Nucleus accumbens (tissue), 56 donors: ENCODE results near the gene ERP27.

Experiments
- DNase-seq, 56 donors: peaks; one replicate each; lab custom pipeline; 2025; lab: John Stamatoyannopoulos, UW

Gene ERP27

DNA sequence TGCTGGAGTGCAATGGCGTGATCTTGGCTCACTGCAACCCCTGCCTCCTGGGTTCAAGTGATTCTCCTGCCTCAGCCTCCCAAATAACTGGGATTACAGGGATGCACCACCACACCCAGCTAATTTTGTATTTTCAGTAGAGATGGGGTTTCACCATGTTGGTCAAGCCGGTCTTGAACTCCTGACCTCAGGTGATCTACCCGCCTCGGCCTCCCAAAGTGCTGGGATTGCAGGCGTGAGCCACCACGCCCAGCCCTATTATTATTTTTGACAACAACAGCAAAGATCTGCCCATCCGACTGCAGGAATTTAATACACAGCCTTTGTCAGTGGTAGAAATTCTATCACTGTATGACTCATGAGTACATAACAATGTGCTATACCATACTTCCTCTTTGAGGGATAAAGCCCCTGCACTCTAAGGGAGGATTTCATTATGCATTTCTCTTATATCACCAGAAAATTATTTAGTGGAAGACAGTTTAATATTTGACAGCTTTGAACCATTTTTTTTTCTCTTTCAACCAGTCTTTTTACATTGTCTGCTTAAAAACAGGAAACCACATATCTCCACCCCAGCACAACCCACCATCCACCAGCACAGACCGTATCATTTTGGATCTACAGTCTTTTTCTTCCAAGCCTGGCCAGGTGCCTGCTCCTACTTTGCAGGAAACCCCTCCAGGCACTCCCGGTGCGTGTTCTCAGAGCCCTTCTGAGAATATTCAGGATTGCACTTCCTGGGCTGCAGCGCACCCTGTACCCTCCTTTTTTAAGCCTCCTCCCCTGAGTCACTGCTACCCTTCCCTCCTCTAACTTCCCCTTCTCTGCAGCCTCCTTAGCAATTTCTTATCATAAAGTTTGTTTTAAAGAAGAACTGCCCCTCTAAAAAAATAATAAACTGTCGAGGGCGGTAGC is 22.5 kb upstream of the ERP27 start:
- DNase-seq: peak in 2 of 56 donors; percentile 7 to 9

DNA sequence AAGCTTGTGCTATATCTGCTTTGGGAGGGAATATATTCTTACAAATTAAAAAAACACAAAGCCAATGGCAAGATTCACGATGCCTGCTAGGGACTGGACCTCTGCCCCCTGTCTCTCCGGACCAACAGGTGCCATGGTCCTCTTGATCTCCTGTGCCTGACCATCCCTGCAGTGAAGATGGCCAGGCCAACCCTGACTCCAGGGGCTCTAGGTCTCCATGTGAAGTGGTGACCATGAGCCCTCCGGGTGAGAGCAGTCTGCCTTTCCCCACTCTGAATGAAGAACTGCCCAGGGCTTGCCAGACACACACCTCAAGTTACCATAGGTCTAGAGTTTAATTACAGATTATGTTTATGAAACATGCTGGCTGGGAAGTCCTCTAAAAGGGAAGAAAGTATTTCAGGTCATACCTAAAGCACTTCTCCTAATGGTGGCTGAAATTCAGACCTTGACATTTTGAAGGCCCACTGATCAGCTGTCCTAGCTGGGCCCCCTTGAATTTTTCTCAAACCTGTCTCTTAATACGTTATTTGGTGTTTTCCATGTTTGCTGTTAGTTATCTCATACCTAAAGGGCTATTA is 21.7 kb upstream of the ERP27 start:
- no peak for DNase-seq

DNA sequence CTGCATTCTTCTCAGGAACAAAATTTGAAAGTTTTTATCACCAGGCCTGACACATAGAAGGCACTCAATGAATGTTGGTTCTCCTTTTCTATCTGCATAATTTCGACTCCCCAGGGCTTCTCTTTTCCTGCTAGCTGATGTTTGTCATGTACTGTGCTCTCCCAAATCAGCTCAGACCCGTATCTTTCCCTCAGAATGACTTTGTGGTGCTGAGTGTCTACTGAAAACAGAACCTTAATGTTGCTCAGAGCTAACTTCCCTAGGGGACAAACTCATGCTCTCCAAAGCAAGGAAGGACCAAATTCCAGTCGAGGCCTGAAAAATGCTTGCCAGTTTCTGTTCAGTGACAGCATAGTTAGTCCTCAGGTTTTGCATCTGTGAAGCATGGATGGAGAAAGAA is 21.1 kb upstream of the ERP27 start:
- no peak for DNase-seq

DNA sequence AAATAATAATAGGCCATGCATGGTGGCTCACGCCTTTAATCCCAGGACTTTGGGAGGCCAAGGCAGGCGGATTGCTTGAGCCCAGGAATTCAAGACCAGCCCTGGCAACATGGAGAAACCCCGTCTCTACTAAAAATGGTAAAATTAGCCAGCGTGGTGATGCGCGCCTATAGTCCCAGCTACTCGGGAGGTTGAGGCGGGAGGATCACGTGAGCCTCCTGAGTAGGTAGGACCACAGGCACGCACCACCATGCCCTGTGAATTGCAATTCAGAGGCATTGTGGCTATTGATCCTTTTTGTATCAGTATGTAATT is 20.7 kb upstream of the ERP27 start:
- no peak for DNase-seq

DNA sequence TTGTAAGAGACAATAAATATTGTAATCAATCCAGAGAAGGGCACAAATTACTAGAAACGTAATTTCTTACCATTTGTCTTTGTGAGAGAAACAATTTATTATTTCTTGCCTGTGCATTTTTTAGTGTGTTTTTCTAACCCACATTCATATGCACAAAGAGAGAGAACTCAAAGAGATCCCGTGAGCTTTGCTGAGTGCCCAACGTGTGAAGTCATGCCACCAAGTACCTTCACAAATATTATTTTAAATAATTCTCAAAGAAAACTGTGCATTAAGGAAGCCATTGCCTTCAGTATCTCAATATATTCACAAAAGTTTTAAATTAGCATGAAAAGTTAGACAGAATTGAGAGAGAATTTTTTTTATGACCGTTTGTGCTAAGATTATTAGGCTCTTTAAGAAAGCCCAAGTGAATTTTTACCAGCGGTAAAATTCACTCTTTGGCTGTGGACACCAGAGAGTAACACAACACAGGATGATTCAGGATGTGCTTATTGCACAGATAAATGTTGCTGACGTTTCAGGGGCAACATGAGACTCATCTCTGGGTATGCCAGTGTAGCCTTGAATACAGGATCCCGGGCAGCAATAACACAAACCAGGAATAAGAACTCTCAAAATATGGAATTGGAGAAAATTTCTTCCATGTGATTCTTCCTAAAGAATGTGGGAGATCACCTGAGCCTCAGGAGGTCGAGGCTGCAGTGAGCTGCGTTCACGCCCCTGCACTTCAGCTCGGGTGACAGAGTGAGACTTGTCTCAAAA is 20.2 kb upstream of the ERP27 start:
- DNase-seq: no peak

DNA sequence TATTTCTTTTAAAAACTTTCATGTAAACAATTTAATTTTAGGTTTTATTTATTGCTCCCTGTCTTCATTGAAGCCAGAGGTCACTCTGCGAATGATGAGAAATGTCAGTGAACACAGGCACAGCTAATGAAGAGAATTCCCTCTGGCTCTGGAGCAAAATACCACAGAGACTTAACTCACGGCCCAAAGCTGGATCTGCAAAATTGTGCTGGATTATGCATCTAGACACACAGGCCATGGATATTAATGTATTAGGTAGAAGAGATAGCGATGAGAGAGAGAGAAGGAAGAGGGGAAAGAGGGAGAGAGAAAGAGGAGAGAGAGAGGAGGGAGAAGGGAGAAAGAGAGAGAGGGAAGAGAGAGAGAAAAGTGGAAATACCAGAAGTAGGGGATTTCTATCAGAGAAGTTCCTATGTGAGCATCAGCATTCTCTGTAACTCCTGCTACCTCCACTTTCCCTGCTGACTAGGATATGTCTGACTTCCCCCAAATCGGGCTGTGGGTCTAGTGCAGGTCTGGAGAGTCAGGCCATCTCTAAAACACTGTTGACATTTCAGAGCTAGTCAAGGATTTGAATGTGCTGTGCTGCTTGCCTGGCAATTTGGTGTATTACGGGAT is 19.3 kb upstream of the ERP27 start:
- no peak for DNase-seq

DNA sequence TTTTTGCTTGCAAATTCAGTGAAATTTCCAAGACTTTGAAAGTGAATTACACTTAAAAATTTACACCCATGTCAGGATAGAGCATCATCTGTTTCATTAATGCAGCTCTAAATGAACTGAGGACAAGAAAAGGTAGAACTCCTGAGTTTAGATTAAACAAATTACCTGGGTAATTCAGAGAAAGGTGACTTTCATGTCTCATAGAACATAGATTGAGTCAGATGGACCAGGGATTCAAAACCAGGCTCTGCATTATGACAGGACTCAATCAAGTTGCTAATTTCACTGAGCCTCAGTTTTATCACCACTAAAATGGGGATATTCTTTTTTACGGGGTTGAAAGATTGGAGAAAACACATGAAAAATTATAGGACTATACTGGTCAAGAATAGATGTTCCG is 18.6 kb upstream of the ERP27 start:
- no peak for DNase-seq

DNA sequence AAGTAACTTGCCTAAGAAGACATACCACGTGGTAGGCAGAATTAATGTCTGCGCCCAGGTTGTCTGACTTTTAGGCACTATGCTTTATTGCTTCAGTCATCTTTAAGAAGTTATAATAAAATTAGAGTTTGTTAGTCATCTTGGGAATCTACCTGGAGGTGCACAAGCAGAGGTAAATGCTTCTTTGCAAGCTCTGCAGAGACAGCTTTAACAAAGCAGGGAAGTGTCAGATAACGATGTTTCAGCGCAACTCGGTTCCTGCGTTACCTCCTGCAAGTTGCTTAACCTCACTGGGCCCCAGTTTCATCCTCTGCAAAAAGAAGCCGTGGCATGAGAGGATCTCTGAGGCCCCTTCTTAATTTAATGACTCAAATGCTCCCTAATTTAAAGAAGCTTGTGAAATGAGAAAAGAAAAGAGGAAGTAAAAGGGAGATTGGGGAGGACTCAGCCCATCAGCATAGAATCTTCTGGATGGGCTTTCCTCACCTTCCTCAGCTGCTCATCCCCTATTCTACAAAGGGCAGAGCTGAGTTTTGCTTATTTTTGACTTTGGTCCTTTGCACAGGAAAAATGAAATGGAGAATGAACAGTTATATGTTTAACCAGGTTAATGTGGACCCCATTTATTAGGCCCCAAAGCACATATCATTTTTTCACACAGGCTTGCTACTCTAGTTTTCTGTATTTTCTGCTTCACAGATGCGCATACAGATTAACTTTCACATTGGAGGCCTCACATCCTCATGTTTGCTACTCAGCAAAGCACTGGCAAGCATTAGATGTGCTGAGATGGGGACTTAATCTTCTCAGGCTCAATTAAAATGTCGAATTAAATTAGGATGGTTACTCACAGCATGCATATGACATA is 17.9 kb upstream of the ERP27 start:
- DNase-seq: peak in 6 of 56 donors; percentile 5 to 33 (median 19)

DNA sequence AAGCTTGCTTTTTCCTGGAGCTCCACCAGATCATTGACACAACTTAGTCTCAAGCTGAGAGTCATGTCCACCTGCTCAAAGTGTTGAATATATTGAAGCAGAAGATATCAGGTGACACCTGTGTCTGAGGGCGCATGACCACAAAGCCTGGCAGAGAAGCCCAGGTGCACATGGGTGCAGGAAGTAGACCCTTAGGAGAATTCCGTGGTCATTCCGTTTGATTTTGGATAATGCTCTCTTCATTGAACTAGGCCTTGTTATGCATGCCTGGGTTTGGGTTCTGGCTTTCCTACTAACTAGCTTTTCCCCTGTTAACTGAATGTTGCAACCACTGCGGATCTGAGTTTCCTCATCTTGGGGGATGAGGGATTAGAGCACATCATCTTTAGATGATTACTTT is 15.9 kb upstream of the ERP27 start:
- DNase-seq: no peak

DNA sequence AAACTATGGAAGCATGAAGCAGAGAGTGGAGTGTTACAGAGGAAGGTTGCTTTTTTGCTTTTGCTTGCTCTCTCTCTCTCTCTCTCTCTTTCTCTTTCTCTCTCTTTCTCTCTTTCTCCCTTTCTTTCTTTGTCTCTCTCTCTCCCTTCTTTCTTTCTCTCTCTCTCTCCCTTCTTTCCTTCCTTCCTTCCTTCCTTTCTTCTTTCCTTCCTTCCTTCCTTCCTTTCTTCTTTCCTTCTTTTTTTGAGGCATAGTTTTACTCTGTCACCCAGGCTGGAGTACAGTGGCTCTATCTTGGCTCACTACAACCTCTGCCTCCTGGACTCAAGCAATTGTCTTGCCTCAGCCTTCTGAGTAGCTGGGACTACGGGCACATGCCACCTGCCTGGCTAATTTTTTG is 15.4 kb upstream of the ERP27 start:
- DNase-seq: no peak

DNA sequence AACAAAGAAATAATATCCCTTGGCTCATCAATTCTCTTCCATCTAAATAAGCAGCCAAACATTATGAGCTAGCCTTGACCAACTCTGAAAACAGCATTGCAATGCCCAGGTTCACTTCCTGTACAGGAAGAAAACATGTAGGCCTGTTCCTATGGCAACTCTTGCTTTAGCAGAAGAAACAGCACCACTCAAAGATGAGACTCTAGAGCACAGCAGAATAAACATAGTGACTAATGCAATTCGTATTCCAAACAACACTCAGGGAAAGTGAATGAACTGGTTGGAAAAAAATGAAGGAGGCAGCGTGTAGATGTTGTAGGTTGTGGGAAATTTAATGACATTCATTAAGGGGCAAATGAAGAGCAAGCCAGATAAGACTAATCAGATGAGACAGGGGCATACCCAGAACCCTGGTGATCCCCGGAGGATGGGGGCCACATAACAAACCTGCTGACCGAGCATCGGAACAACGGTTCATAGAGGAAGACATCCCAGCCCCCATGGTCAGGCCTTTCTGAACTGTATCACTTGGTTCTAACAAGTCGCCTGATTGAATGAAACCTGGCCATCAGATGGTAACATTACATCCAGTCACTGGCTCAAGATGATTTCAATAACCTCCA is 14.1 kb upstream of the ERP27 start:
- DNase-seq: no peak

DNA sequence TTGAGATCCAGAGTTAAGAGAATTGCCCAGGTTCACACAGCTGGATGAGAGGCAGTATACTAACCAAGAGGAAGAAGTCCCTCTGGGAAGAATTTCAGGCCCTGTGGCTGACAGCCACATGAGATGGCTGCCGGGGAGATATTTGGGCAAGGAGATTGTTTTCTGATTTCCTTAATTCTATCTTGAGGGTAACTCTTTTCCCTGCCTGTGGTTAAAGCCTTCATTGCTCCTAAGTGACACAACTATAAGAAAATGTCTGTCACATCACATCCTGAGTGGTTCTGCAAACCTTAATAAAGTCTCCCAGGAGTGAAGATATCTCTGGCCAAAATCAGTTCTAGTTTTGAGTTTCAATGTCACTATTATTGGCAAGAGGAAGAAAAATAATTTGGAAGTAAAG is 13.5 kb upstream of the ERP27 start:
- DNase-seq: no peak

DNA sequence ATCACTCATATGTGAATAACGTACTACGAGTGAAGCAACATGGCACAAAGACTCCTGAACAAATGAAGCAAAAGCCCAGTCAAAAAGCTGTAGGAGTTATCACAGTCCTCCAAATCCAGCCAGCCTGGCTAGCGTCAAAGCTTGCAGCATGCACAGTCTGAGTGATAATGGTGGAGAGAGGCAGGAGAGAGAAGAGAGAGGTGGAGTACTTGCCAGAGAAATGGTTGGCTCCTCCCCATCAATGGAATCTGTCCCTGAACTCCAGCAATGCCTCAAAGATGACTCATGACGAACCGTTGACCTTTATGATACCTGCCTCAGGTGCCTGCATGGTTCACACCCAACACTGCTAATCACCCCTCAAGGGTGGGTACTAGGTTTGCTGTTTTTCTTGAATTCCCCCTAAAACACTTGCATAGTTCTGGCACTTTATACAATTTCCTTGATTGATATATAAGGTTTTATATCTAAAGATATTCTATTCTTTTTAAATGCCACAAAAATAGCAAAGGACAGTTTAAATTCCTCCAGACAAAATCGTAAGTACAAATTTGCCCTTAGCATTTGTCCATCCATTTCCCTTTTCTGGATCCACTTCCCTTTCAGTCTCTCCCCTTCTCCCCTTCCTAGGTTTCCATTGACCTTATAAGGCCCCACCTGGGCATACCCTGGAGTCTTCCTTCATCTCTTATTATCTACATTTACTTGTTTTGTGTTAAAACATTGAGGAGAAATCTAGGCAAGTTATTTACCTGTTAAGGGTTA is 12.8 kb upstream of the ERP27 start:
- no peak for DNase-seq

DNA sequence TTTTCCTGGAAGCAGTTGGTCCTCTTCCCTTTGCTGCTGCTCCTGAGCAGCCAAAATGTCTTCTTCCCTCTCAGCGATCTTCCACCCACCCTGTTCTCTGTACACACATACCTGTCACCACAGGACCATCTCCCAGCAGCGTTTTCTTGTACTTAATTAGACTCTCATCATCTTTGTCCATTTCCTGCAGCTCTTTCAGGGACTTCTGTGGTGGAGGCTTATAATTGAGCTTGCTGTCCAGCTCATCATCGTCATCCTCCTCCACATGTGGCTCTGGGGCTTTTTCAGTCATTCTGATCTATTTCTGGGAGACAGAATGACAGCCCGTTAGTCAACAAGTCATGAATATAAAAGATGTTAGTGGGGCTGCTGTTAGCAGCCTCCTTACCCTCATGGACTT is 12.1 kb upstream of the ERP27 start:
- no peak for DNase-seq

DNA sequence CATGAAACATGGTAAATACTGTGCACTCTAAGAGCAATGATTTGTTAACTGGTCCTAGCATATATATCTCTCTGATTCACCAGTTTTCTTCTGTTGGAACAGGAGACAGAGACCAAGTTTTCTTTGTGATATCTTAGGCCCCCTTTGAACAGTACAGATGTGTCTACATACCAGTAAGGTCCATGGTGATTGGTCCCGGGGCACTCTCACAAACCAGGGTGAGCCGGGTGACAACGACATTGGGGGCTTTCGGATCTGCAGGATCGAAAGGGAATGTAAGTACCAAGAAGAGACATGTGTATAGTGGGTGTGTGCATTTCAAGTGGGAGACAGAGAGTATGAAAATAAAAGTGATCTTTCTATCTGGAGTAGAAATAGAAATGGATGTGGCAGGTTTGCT is 11.3 kb upstream of the ERP27 start:
- no peak for DNase-seq

DNA sequence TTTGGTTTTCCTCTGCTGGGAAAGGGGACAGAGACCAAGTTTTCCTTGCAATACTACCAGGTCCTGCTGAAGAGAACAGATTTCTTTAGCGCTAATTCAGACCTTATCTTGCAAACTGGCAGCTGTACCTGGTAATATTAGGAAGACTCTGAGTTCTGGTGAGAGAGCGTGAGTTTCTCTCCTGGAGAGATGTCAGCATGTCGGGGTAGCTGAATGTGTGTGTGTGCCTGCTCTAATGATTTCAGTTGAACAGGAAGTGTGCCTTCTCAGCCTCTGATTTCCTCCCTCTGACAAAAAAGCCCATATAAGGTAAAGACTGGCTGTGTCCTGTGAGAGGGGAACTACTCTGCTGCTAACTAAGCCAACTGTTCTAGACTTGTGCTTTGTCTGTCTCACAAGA is 10.3 kb upstream of the ERP27 start:
- peak in 11 of 56 donors; percentile 7 to 44 (median 29) for DNase-seq

DNA sequence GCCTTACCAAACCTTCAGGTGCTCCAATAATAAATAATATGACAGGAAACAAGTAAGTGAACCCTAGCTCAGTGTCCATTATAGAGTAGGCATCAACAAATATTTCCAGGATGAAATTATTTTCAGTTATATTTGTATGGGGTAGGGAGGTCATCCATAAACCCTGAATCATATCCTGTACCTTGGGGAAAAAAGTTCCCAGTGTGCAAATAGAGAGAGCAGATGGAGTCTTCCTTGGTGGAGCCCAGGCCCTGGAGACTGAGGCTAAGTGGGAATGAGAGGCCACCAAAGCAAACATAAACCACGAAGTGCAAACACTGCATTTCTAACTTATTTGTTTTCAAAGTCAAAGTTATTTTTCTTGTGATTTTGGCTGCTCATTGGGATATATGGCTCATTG is 8.5 kb upstream of the ERP27 start:
- no peak for DNase-seq

DNA sequence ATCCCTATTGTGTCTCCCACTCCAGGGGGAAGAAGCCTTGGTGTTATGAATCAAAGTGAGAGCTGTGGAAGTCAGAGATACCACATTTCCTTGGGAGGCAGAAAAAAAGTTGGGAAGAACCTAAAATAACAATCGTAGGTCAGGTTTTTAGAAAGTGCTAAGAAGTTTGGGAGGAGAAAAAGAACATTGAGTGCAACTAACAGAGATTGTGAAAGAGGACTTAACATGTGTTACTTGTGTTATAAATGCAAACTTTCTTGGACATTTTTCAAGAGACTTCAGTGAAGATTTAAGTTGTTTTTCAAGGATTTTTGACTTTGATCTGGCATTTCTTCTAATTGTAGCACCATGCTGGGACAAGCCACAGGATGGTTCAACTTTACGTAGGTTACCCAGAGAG is 7.8 kb upstream of the ERP27 start:
- DNase-seq: no peak
